B cell (primary cell): ENCODE data around the gene TF. TPM values are rescaled to one million over a fixed set of nuclear protein-coding genes. Genes with fewer than 3 reads are reported as not detected.

Experiments used
- ATAC-seq: fragments of 200-7000 bp; cut with Tn5 transposase; one replicate; pipeline ENCODE4 v1.10.0; 2021; ENCODE audit warnings: low read depth, mild to moderate bottlenecking, moderate number of reproducible peaks, moderate library complexity
- CTCF ChIA-PET: fragments of 350-600 bp; sonication (Branson Sonifier 250); formaldehyde crosslinking; loops from one replicate; lab custom pipeline; 2021; ENCODE audit warnings: antibody characterized with exemption, inconsistent platforms; lab: Charles Lee
- POLR2A ChIA-PET: fragments of 350-600 bp; sonication (Branson Sonifier 250); formaldehyde crosslinking; loops from one replicate; lab custom pipeline; 2021; ENCODE audit warnings: antibody characterized with exemption; lab: Charles Lee
- DNase-seq: peaks from one replicate; pipeline ENCODE4 v3.0.0; 2013
- H2AFZ ChIP-seq: 2 replicates; pipeline ENCODE4 v1.6.1; 2012; ENCODE audit warnings: mild to moderate bottlenecking, low read depth, low read length; ENCODE audit not compliant: insufficient read depth, poor library complexity, severe bottlenecking
- H3K27ac ChIP-seq, 2 donors: 1 replicate in 1 of 2; 2 replicates in 1 of 2; pipeline ENCODE4 v1.5.1; 2012 to 2013; ENCODE audit warnings: low read length in 2 of 2, mild to moderate bottlenecking in 2 of 2, moderate library complexity in 1 of 2
- H3K27me3 ChIP-seq, 4 experiments: fragments of 200-600 bp in 1 of 4; sonication (generic) in 1 of 4; replicated peaks in 1 of 4; 1 replicate in 2 of 4; 2 replicates in 2 of 4; pipeline versions ENCODE4 v1.6.1 to v1.7.0; 2013 to 2016; ENCODE audit warnings: low read length in 3 of 4, mild to moderate bottlenecking in 2 of 4, mixed read lengths in 1 of 4, moderate library complexity in 1 of 4; ENCODE audit not compliant: insufficient read depth in 4 of 4, control insufficient read depth in 3 of 4; ENCODE audit errors: control extremely low read depth in 1 of 4
- H3K36me3 ChIP-seq, 2 experiments: replicated peaks in 1 of 2; 1 replicate in 1 of 2; 2 replicates in 1 of 2; pipeline versions ENCODE4 v1.6.1 to v1.7.1; 2013; ENCODE audit warnings: low read length in 1 of 2; ENCODE audit not compliant: insufficient read depth in 2 of 2, control insufficient read depth in 1 of 2; ENCODE audit errors: control extremely low read depth in 1 of 2, extremely low read depth in 1 of 2
- H3K4me1 ChIP-seq, 2 donors: fragments of 200-600 bp in 1 of 2; sonication (generic) in 1 of 2; 1 replicate in 1 of 2; 2 replicates in 1 of 2; pipeline versions ENCODE4 v1.5.1 to v1.6.1; 2013 to 2017; ENCODE audit warnings: low read length in 2 of 2; ENCODE audit not compliant: control insufficient read depth in 2 of 2, insufficient read depth in 2 of 2
- H3K4me2 ChIP-seq: replicated peaks from 2 replicates; pipeline ENCODE3; 2012; ENCODE audit warnings: mild to moderate bottlenecking, low read depth, low read length; ENCODE audit not compliant: poor library complexity, severe bottlenecking
- H3K4me3 ChIP-seq, 5 experiments: fragments of 200-600 bp in 1 of 5; sonication (generic) in 1 of 5; 1 replicate in 3 of 5; 2 replicates in 2 of 5; pipeline versions ENCODE4 v1.5.1 to v1.7.0; 2011 to 2016; ENCODE audit warnings: low read length in 4 of 5, mild to moderate bottlenecking in 4 of 5, low read depth in 2 of 5, control low read depth in 1 of 5, moderate library complexity in 1 of 5; ENCODE audit not compliant: insufficient read depth in 1 of 5; ENCODE audit errors: control extremely low read depth in 1 of 5, extremely low read depth in 1 of 5
- H3K79me2 ChIP-seq: fragments of 200-600 bp; sonication (generic); one replicate; pipeline ENCODE4 v1.6.0; 2016; ENCODE audit warnings: low read length; ENCODE audit not compliant: control insufficient read depth, insufficient read depth
- H3K9ac ChIP-seq: fragments of 200-600 bp; sonication (generic); 2 replicates; pipeline ENCODE4 v1.6.1; 2017; ENCODE audit warnings: mild to moderate bottlenecking, low read length, moderate library complexity
- H3K9me3 ChIP-seq, 3 donors: one replicate each; pipeline versions ENCODE4 v1.6.1 to v1.7.1; 2013; ENCODE audit warnings: low read length in 2 of 3; ENCODE audit not compliant: control insufficient read depth in 2 of 3, insufficient read depth in 1 of 3; ENCODE audit errors: control extremely low read depth in 1 of 3
- H4K20me1 ChIP-seq: 2 replicates; pipeline ENCODE4 v1.6.0; 2012; ENCODE audit warnings: mild to moderate bottlenecking, low read length; ENCODE audit not compliant: insufficient read depth, control insufficient read depth, poor library complexity, severe bottlenecking
- H3K27ac Mint-ChIP-seq: one replicate; pipeline ENCODE4 v1.8.0; 2021; ENCODE audit warnings: mixed read lengths
- H3K27me3 Mint-ChIP-seq: one replicate; pipeline ENCODE4 v1.8.0; 2021; ENCODE audit warnings: mixed read lengths
- H3K4me1 Mint-ChIP-seq: one replicate; pipeline ENCODE4 v1.8.0; 2021; ENCODE audit warnings: mixed read lengths
- H3K4me3 Mint-ChIP-seq: one replicate; pipeline ENCODE4 v1.8.0; 2021; ENCODE audit warnings: mixed read lengths
- H3K9me3 Mint-ChIP-seq: one replicate; pipeline ENCODE4 v1.8.0; 2022; ENCODE audit warnings: mixed read lengths; ENCODE audit not compliant: insufficient read depth
- CTCF ChIP-seq: fragments of 200-600 bp; IDR thresholded peaks from one replicate; pipeline ENCODE4 v1.8.0; 2022; ENCODE audit warnings: antibody characterized with exemption, mild to moderate bottlenecking
- EZH2 ChIP-seq: IDR thresholded peaks from 2 replicates; pipeline ENCODE4 v1.6.1; 2012; ENCODE audit warnings: borderline replicate concordance, low read depth, mild to moderate bottlenecking, moderate library complexity, low read length; ENCODE audit not compliant: insufficient read depth, poor library complexity, severe bottlenecking
- WGBS: methylation state at CpG from one replicate; pipeline ENCODE4 v1.1.5; 2013; ENCODE audit warnings: missing lambda C conversion rate; ENCODE audit not compliant: insufficient coverage; 5-methylcytosine and 5-hydroxymethylcytosine counted together
- intact Hi-C: fragments of 100-400 bp; cut with micrococcal nuclease; formaldehyde crosslinking; loops from one replicate; pipeline ENCODE4 v1.10.0; 2022
- polyA plus RNA-seq: library from polyadenylated mRNA; depleted of rRNA; stranded (reverse); fragments of >200 nt; gene quantifications from 2 replicates; pipeline ENCODE4 v1.2.3, GENCODE V29; 2012
- total RNA-seq, 2 donors: library from RNA; stranded (reverse); fragments of 120-200 nt in 1 of 2; gene quantifications; 1 replicate in 1 of 2; 2 replicates in 1 of 2; pipeline versions ENCODE4 v1.2.3 to v1.2.4, GENCODE V29; 2013 to 2022

Gene TF
- total and polyA plus RNA-seq, 2 donors (not counting 1 experiment from before 2014, with no cell fraction given) = 0.27 to 0.37 TPM

GRCh38 chr3:133838916-133839800 lies 93.0 kb downstream of the TF start:
- no peaks in the 10 kb centered on the region for H3K9me3 Mint-ChIP-seq
- H3K27me3 Mint-ChIP-seq = peaks cover 3% of the 10 kb centered on the region
- H2AFZ ChIP-seq = no peak overlapping the region
- ChIA-PET CTCF (no interaction called here), POLR2A (no interaction called here)
- H3K27me3 ChIP-seq = no peaks in the 10 kb centered on the region
- H3K27ac ChIP-seq = no peak overlapping the region
- no peaks in the 10 kb centered on the region for H3K4me1 Mint-ChIP-seq
- no peak overlapping the region for H3K4me3 ChIP-seq
- H3K27ac Mint-ChIP-seq = no peak overlapping the region
- no peak overlapping the region for H3K4me2 ChIP-seq
- no peaks in the 10 kb centered on the region for H4K20me1 ChIP-seq
- no peaks in the 10 kb centered on the region for H3K4me1 ChIP-seq
- H3K9ac ChIP-seq = no peak overlapping the region
- WGBS = 92% methylated on average over 12 of the region's 12 CpGs
- intact Hi-C loops = no loop called here
- no peaks in the 10 kb centered on the region for H3K36me3 ChIP-seq
- TF ChIP-seq CTCF (no peak), EZH2 (no peak)
- no peak for DNase-seq
- H3K4me3 Mint-ChIP-seq = no peak overlapping the region
- no peaks in the 10 kb centered on the region for H3K79me2 ChIP-seq
- no peak for ATAC-seq
- H3K9me3 ChIP-seq = no peaks in the 10 kb centered on the region

GRCh38 chr3:133840055-133840737 lies 94.0 kb downstream of the TF start:
- Histone ChIP-seq H3K4me1 (no peaks in the 10 kb centered on the region), H3K4me3 (no peak overlapping the region), H3K79me2 (no peaks in the 10 kb centered on the region), H3K4me2 (no peak overlapping the region), H3K9ac (no peak overlapping the region), H3K9me3 (no peaks in the 10 kb centered on the region), H4K20me1 (no peaks in the 10 kb centered on the region), H2AFZ (no peak overlapping the region), H3K36me3 (no peaks in the 10 kb centered on the region), H3K27ac (no peak overlapping the region), H3K27me3 (no peaks in the 10 kb centered on the region)
- no peak for DNase-seq
- ChIA-PET POLR2A (no interaction called here), CTCF (no interaction called here)
- Mint-ChIP-seq H3K4me1 (no peaks in the 10 kb centered on the region), H3K27ac (no peak overlapping the region), H3K27me3 (peaks cover 5% of the 10 kb centered on the region), H3K9me3 (no peaks in the 10 kb centered on the region), H3K4me3 (no peak overlapping the region)
- TF ChIP-seq EZH2 (no peak), CTCF (no peak)
- intact Hi-C loops = no loop called here
- ATAC-seq = no peak
- WGBS = 91% methylated on average over 7 of the region's 9 CpGs
